GM10248 (cell line): Measurements from ENCODE around the gene SH3RF3.

Source experiments
- CTCF ChIA-PET: fragments of 300-600 bp; sonication (Branson Sonifier 250); formaldehyde crosslinking; extraction: SDS; loops from one replicate; lab custom pipeline; 2021; ENCODE audit warnings: antibody characterized with exemption; lab: Yijun Ruan, JAX
- POLR2A ChIA-PET: fragments of 350-650 bp; sonication (Branson Sonifier 250); formaldehyde crosslinking; extraction: SDS; loops from one replicate; lab custom pipeline; 2020; ENCODE audit warnings: antibody characterized with exemption; lab: Yijun Ruan, JAX
- DNase-seq: peaks from one replicate; pipeline ENCODE4 v3.0.0; 2012; ENCODE audit errors: extremely low spot score
- CTCF ChIP-seq: IDR thresholded peaks from 2 replicates; pipeline ENCODE4 v1.5.1; 2012; ENCODE audit warnings: mild to moderate bottlenecking, low read depth; ENCODE audit errors: extremely low read depth, missing control alignments, control extremely low read depth

SH3RF3 gene

DNA sequence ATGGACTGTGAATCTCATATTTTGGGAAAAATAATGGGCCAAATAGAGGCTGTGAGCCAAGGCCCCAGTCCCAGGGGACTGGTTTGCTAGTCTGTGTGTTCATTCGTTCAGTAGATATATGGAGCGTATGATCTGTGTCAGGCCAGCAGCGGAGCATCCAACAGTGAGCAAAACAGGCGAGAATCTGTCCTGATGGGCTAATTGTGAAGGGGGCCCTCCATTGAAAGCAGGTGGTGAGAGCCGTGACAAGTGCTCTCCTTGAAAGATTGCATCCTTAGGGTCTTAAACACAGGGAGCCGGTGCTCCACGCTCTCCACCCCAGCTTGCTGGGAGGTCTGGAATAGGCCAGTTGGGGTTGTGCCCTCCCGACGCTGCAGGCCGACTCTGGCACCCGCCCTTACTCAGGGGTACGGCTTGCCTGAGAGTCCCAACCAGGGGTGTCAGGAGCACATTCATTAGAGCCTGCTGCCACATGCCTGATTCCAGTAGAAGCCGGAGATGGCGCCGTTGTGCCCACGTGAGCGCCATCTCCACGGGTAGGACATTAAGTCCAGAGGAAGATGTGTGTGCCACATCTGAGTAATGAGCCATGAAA lies 213.3 kb downstream of the SH3RF3 start:
- DNase-seq: no peak
- CTCF ChIA-PET: no interaction called here
- no peak for TF ChIP-seq CTCF
- POLR2A ChIA-PET: no interaction called here

GRCh38 chr2:109342930-109343329 lies 213.9 kb downstream of the SH3RF3 start:
- POLR2A ChIA-PET: no interaction called here
- TF ChIP-seq CTCF: no peak
- DNase-seq: no peak
- CTCF ChIA-PET: no interaction called here

- ChIA-PET POLR2A (no interaction called here), CTCF (no interaction called here)
- DNase-seq: no peak
- TF ChIP-seq CTCF: no peak
These were observed 214.5 kb downstream of the SH3RF3 start for GRCh38 chr2:109343460-109343859.

DNA sequence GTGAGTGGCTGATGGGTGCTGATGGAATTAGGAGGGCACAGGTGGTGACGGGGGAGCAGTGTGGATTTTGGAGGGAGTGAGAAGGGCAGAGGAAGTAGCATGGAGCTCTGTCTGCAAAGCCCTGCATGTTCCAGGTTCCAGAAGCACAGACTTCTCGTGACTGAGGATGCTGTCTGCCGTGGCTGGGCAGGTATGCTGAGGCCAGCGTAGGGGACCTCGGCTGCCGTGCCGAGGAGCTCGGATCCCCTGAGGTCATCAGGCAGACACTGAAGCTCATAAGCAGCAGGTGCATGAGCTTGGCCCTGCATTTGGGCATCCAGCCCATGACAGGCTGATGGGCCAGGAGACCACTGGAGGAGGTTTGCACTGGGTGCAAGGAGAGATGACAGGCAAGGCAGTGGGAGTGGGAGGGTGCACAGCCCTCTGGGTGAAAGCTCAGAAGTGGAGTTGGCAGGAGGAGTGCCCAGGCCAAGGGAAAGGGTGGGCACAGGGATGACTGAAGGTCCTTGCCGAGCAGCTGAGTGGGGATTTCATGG lies 215.3 kb downstream of the SH3RF3 start:
- CTCF ChIA-PET: no interaction called here
- TF ChIP-seq CTCF: no peak
- POLR2A ChIA-PET: no interaction called here
- no peak for DNase-seq

DNA sequence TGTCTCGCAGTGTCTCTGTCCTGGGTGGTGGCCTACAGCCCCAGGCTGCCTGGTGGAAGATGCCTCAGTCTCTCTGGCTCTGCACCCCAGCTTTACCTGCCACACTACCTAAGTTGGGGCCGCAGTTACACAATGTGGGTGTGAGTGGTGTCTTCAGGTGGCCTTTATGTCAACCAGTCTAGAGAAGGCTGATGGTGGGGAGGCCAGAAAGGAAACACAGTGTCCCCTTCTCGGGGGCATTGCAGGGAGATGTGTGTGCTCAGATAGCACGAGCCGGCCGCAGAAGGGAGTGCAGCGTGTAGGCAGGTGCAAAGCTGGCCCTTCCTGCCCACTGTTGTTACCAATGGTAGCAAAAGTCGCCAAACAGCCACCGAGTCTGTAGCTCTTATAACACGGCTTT lies 216.1 kb downstream of the SH3RF3 start:
- no peak for DNase-seq
- no peak for TF ChIP-seq CTCF
- ChIA-PET CTCF (no interaction called here), POLR2A (no interaction called here)

GRCh38 chr2:109345653-109346480 lies 216.9 kb downstream of the SH3RF3 start:
- ChIA-PET CTCF (no interaction called here), POLR2A (no interaction called here)
- no peak for DNase-seq
- TF ChIP-seq CTCF: no peak
